H1 (cell line): ENCODE results near the gene PSMG2. TPM values are rescaled to one million over a fixed set of nuclear protein-coding genes. Genes with fewer than 3 reads are reported as not detected.

Experiments
- CTCF ChIA-PET: fragments of 300-600 bp; sonication (Branson Sonifier 250); formaldehyde crosslinking; loops from one replicate; lab custom pipeline; 2021; ENCODE audit not compliant: partially characterized antibody; lab: Charles Lee
- POLR2A ChIA-PET: fragments of 300-600 bp; sonication (Branson Sonifier 250); formaldehyde crosslinking; loops from one replicate; lab custom pipeline; 2021; ENCODE audit warnings: inconsistent platforms; ENCODE audit not compliant: partially characterized antibody; lab: Charles Lee
- DNase-seq, 2 experiments: peaks; one replicate each; pipeline versions ENCODE4 v3.0.0 to v3.0.0-alpha.2; 2010 to 2022; ENCODE audit warnings: low spot score in 2 of 2, low read depth in 1 of 2, mixed read lengths in 1 of 2
- FAIRE-seq: peaks from 2 replicates; lab custom pipeline; 2011; peaks lifted over from hg19 to GRCh38; lab: Jason Lieb, UNC
- H2AFZ ChIP-seq: 2 replicates; pipeline ENCODE4 v1.8.1; 2012; ENCODE audit warnings: low read length, inconsistent platforms
- H2AK5ac ChIP-seq: 2 replicates; pipeline ENCODE4 v1.6.1; 2013; ENCODE audit warnings: low read depth, low read length
- H2BK120ac ChIP-seq: replicated peaks from 2 replicates; pipeline ENCODE3; 2013; ENCODE audit warnings: low read depth, low read length, inconsistent platforms
- H2BK12ac ChIP-seq: 2 replicates; pipeline ENCODE4 v1.6.1; 2013; ENCODE audit warnings: low read depth, low read length
- H2BK15ac ChIP-seq: 2 replicates; pipeline ENCODE4 v1.6.1; 2013; ENCODE audit warnings: low read length
- H2BK20ac ChIP-seq: 2 replicates; pipeline ENCODE4 v1.6.1; 2013; ENCODE audit warnings: low read length
- H2BK5ac ChIP-seq: 2 replicates; pipeline ENCODE4 v1.6.1; 2013; ENCODE audit warnings: low read depth, low read length
- H3K14ac ChIP-seq: 2 replicates; pipeline ENCODE4 v1.6.1; 2013; ENCODE audit warnings: inconsistent platforms; ENCODE audit not compliant: insufficient read length
- H3K18ac ChIP-seq: 2 replicates; pipeline ENCODE4 v1.6.1; 2013; ENCODE audit warnings: low read length; ENCODE audit errors: extremely low read depth
- H3K23ac ChIP-seq: 2 replicates; pipeline ENCODE4 v1.6.1; 2013; ENCODE audit warnings: inconsistent platforms; ENCODE audit not compliant: insufficient read length
- H3K23me2 ChIP-seq: 2 replicates; pipeline ENCODE4 v1.6.1; 2013; ENCODE audit warnings: low read depth, low read length
- H3K27ac ChIP-seq: 2 replicates; pipeline ENCODE4 v1.6.1; 2011; ENCODE audit warnings: low read depth, low read length, inconsistent platforms
- H3K27me3 ChIP-seq, 4 experiments: replicated peaks in 1 of 4; 1 replicate in 1 of 4; 2 replicates in 3 of 4; pipeline versions ENCODE4 v1.6.1 to v1.8.1; 2011 to 2013; ENCODE audit warnings: low read length in 3 of 4, mild to moderate bottlenecking in 3 of 4, inconsistent platforms in 2 of 4, mixed read lengths in 2 of 4, moderate library complexity in 1 of 4; ENCODE audit not compliant: control insufficient read depth in 3 of 4, insufficient read depth in 3 of 4; ENCODE audit errors: extremely low read depth in 1 of 4
- H3K36me3 ChIP-seq, 4 experiments: 2 replicates each; pipeline versions ENCODE4 v1.6.1 to v1.8.1; 2011 to 2013; ENCODE audit warnings: mild to moderate bottlenecking in 4 of 4, low read length in 3 of 4, moderate library complexity in 2 of 4, control low read depth in 1 of 4, inconsistent platforms in 1 of 4; ENCODE audit not compliant: insufficient read depth in 4 of 4, control insufficient read depth in 2 of 4
- H3K4ac ChIP-seq: replicated peaks from 2 replicates; pipeline ENCODE3; 2013; ENCODE audit warnings: low read length, low read depth, mixed read lengths, inconsistent platforms; ENCODE audit not compliant: insufficient read length
- H3K4me1 ChIP-seq, 4 experiments: replicated peaks in 1 of 4; 1 replicate in 1 of 4; 2 replicates in 3 of 4; pipeline versions ENCODE4 v1.6.1 to v1.8.1; 2011 to 2013; ENCODE audit warnings: low read length in 3 of 4, inconsistent platforms in 2 of 4, mixed read lengths in 1 of 4; ENCODE audit not compliant: insufficient read depth in 4 of 4, control insufficient read depth in 3 of 4
- H3K4me2 ChIP-seq, 2 experiments: 2 replicates each; pipeline versions ENCODE4 v1.6.1 to v1.8.1; 2011 to 2013; ENCODE audit warnings: low read depth in 2 of 2, low read length in 2 of 2, control low read depth in 1 of 2, inconsistent platforms in 1 of 2, mild to moderate bottlenecking in 1 of 2; ENCODE audit not compliant: insufficient read depth in 1 of 2
- H3K4me3 ChIP-seq, 4 experiments: fragments of 200-600, 300-600 bp in 1 of 4; sonication (generic), shearing (Covaris generic), sonication (Bioruptor Twin) in 1 of 4; 2 replicates each; pipeline versions ENCODE4 v1.5.1 to v1.8.1; 2011 to 2016; ENCODE audit warnings: low read length in 4 of 4, low read depth in 3 of 4, control low read depth in 2 of 4, inconsistent platforms in 2 of 4, mild to moderate bottlenecking in 2 of 4, mixed read lengths in 1 of 4, moderate library complexity in 1 of 4; ENCODE audit not compliant: insufficient read depth in 2 of 4; ENCODE audit errors: extremely low read depth in 1 of 4
- H3K56ac ChIP-seq: replicated peaks from 2 replicates; pipeline ENCODE3; 2013; ENCODE audit warnings: low read depth, mild to moderate bottlenecking, mixed read lengths, low read length, inconsistent platforms; ENCODE audit not compliant: insufficient read length
- H3K79me1 ChIP-seq: 2 replicates; pipeline ENCODE4 v1.6.1; 2013; ENCODE audit warnings: low read depth, low read length, control low read depth
- H3K79me2 ChIP-seq, 2 experiments: 2 replicates each; pipeline versions ENCODE4 v1.6.1 to v1.8.1; 2012 to 2013; ENCODE audit warnings: low read length in 2 of 2, mild to moderate bottlenecking in 2 of 2, inconsistent platforms in 1 of 2; ENCODE audit not compliant: insufficient read depth in 2 of 2, control insufficient read depth in 1 of 2
- H3K9ac ChIP-seq, 4 experiments: replicated peaks in 1 of 4; 1 replicate in 1 of 4; 2 replicates in 3 of 4; pipeline versions ENCODE4 v1.6.1 to v1.8.1; 2011 to 2013; ENCODE audit warnings: low read depth in 3 of 4, low read length in 3 of 4, control low read depth in 2 of 4, mild to moderate bottlenecking in 2 of 4, moderate library complexity in 2 of 4, inconsistent platforms in 1 of 4; ENCODE audit errors: extremely low read depth in 1 of 4
- H3K9me3 ChIP-seq, 2 experiments: 2 replicates each; pipeline versions ENCODE4 v1.6.1 to v1.8.1; 2012 to 2013; ENCODE audit warnings: mild to moderate bottlenecking in 2 of 2, moderate library complexity in 2 of 2, control low read depth in 1 of 2, inconsistent platforms in 1 of 2, low read depth in 1 of 2, low read length in 1 of 2, mixed read lengths in 1 of 2; ENCODE audit not compliant: insufficient read depth in 2 of 2
- H4K20me1 ChIP-seq, 2 experiments: replicated peaks in 1 of 2; 2 replicates each; pipeline versions ENCODE3 to v1.8.1; 2011 to 2013; ENCODE audit warnings: inconsistent platforms in 2 of 2, low read length in 2 of 2, mild to moderate bottlenecking in 1 of 2; ENCODE audit not compliant: insufficient read depth in 2 of 2, control insufficient read depth in 1 of 2
- H4K5ac ChIP-seq: 2 replicates; pipeline ENCODE4 v1.6.1; 2013; ENCODE audit warnings: low read length, low read depth, mixed read lengths, inconsistent platforms; ENCODE audit not compliant: insufficient read length
- H4K8ac ChIP-seq: 2 replicates; pipeline ENCODE4 v1.8.0; 2013; ENCODE audit warnings: mild to moderate bottlenecking, moderate library complexity, low read length, inconsistent platforms; ENCODE audit not compliant: insufficient read depth; ENCODE audit errors: extremely low read depth
- H4K91ac ChIP-seq: replicated peaks from 2 replicates; pipeline ENCODE3; 2013; ENCODE audit warnings: low read length, mixed read lengths, inconsistent platforms; ENCODE audit not compliant: insufficient read length
- KDM1A ChIP-seq: fragments of 200-600, 300-600 bp; sonication (generic); IDR thresholded peaks from 2 replicates; pipeline ENCODE4 v1.7.1; 2016; ENCODE audit warnings: mild to moderate bottlenecking, low read length, borderline replicate concordance
- WGBS, 2 experiments: shearing (Covaris generic) in 1 of 2; methylation state at CpG; one replicate each; pipeline versions ENCODE4 v1.1.6 to v1.1.7; 2013 to 2015; ENCODE audit warnings: low lambda C conversion rate in 2 of 2, mixed read lengths in 2 of 2, inconsistent platforms in 1 of 2, low coverage in 1 of 2, missing lambda C conversion rate in 1 of 2; ENCODE audit not compliant: insufficient replicate concordance in 2 of 2, insufficient coverage in 1 of 2, insufficient read length in 1 of 2; ENCODE audit errors: extremely low coverage in 1 of 2, missing lambda C conversion rate in 1 of 2; 5-methylcytosine and 5-hydroxymethylcytosine counted together
- polyA plus RNA-seq, 7 experiments: library from polyadenylated mRNA; depleted of rRNA in 3 of 7; stranded (reverse) in 5 of 7; unstranded in 2 of 7; fragments of >200 nt in 5 of 7; fragments of 200-250 nt in 2 of 7; gene quantifications; 1 replicate in 5 of 7; 2 replicates in 1 of 7; 4 replicates in 1 of 7; pipeline versions ENCODE4 v1.2.1 to v1.2.3, GENCODE V29; 2011 to 2013; ENCODE audit warnings: missing spikeins in 2 of 7, mixed read lengths in 2 of 7
- total RNA-seq: library from RNA; stranded (reverse); fragmentation: NEBNext Ultra II Directional; extraction: Animal tissue kit (Norgen Biotek cat#: 25700); gene quantifications from 2 replicates; pipeline ENCODE4 v1.2.1, GENCODE V29; 2021
- TF ChIP-seq, protein P1 (sequence below): IDR thresholded peaks from 2 replicates; pipeline ENCODE4 v1.6.1; 2012; ENCODE audit warnings: inconsistent platforms

PSMG2 gene
- total and polyA plus RNA-seq, 2 of the 8 experiments (the other 6 are each of a cell fraction or from before 2014, with no cell fraction given), result 52.9 to 79.3 TPM

GRCh38 chr18:12654971-12655370 is 47.9 kb upstream of the PSMG2 start:
- Histone ChIP-seq H2AFZ (no peak overlapping the region), H3K14ac (no peak overlapping the region), H3K27ac (no peak overlapping the region), H2BK15ac (no peak overlapping the region), H3K4me2 (no peak overlapping the region), H3K23ac (no peak overlapping the region), H3K56ac (no peak overlapping the region), H2BK120ac (no peak overlapping the region), H4K91ac (no peak overlapping the region), H3K79me1 (no peaks in the 10 kb centered on the region), H3K4ac (no peak overlapping the region), H4K8ac (no peak overlapping the region), H2BK12ac (no peak overlapping the region), H3K36me3 (no peaks in the 10 kb centered on the region), H2BK5ac (no peak overlapping the region), H3K9ac (no peak overlapping the region), H4K20me1 (peaks cover 0 to 1% of the 10 kb centered on the region in 2 experiments), H3K27me3 (peaks cover 0 to 12% (median 5%) of the 10 kb centered on the region in 4 experiments; a peak in 5 of 7 replicates), H3K4me1 (peaks cover 0 to 5% (median 2%) of the 10 kb centered on the region in 4 experiments; a peak in 3 of 7 replicates), H2AK5ac (no peak overlapping the region), H2BK20ac (no peak overlapping the region), H3K18ac (no peak overlapping the region), H3K9me3 (no peaks in the 10 kb centered on the region), H4K5ac (no peak overlapping the region), H3K23me2 (no peaks in the 10 kb centered on the region; the same call in 1 of the 2 replicates), H3K79me2 (peaks cover 0 to 43% of the 10 kb centered on the region in 2 experiments; a peak in 2 of 4 replicates), H3K4me3 (no peak overlapping the region)
- CTCF ChIA-PET, result interaction anchor here (0.8 kb wide), 1 partner anchor 21 kb away, joined by 3 read pairs; no protein-coding TSS in a partner anchor
- FAIRE-seq (no peak), DNase-seq (no peak)
- WGBS, 2 experiments, result 100% methylated on average over 1 of the region's 1 CpG; no CpG with 5 or more reads in 1 of the 2 experiments
- POLR2A ChIA-PET, result no interaction called here
- TF ChIP-seq KDM1A, result no peak
- TF ChIP-seq, protein P1, sequence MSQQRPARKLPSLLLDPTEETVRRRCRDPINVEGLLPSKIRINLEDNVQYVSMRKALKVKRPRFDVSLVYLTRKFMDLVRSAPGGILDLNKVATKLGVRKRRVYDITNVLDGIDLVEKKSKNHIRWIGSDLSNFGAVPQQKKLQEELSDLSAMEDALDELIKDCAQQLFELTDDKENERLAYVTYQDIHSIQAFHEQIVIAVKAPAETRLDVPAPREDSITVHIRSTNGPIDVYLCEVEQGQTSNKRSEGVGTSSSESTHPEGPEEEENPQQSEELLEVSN, result no peak
